Mesenchymal stem cell (in vitro differentiated cells and primary cell): ENCODE data around the gene SPATA31D4.

ENCODE experiments used
- DNase-seq: peaks from one replicate; pipeline ENCODE4 v3.0.0-alpha.2; 2013
- H2AFZ ChIP-seq: one replicate; pipeline ENCODE4 v1.6.1; 2013; ENCODE audit warnings: low read depth, mild to moderate bottlenecking, control low read depth, inconsistent platforms, low read length, moderate library complexity
- H2AK5ac ChIP-seq: 2 replicates; pipeline ENCODE4 v1.6.1; 2013; ENCODE audit warnings: low read length, moderate library complexity, mild to moderate bottlenecking, inconsistent platforms; ENCODE audit not compliant: severe bottlenecking
- H2BK120ac ChIP-seq: one replicate; pipeline ENCODE4 v1.6.1; 2013; ENCODE audit warnings: low read depth, mild to moderate bottlenecking, inconsistent platforms, low read length, moderate library complexity
- H2BK12ac ChIP-seq, 2 experiments: one replicate each; pipeline ENCODE4 v1.6.1; 2013; ENCODE audit warnings: inconsistent platforms in 2 of 2, low read length in 2 of 2, mild to moderate bottlenecking in 2 of 2, moderate library complexity in 2 of 2, control low read depth in 1 of 2
- H2BK15ac ChIP-seq: one replicate; pipeline ENCODE4 v1.6.1; 2013; ENCODE audit warnings: mild to moderate bottlenecking, low read depth, inconsistent platforms; ENCODE audit not compliant: poor library complexity, severe bottlenecking
- H2BK5ac ChIP-seq: 2 replicates; pipeline ENCODE4 v1.6.1; 2013; ENCODE audit warnings: low read depth, mild to moderate bottlenecking, low read length, control low read depth, inconsistent platforms; ENCODE audit not compliant: poor library complexity, severe bottlenecking
- H3K14ac ChIP-seq, 2 experiments: one replicate each; pipeline ENCODE4 v1.6.1; 2013; ENCODE audit warnings: inconsistent platforms in 2 of 2, low read length in 2 of 2, control low read depth in 1 of 2, mild to moderate bottlenecking in 1 of 2, moderate library complexity in 1 of 2
- H3K18ac ChIP-seq, 2 experiments: one replicate each; pipeline ENCODE4 v1.6.1; 2013; ENCODE audit warnings: inconsistent platforms in 2 of 2, low read length in 2 of 2, control low read depth in 1 of 2, low read depth in 1 of 2, mild to moderate bottlenecking in 1 of 2
- H3K23ac ChIP-seq, 2 experiments: one replicate each; pipeline ENCODE4 v1.6.1; 2013; ENCODE audit warnings: inconsistent platforms in 2 of 2, low read length in 2 of 2, mild to moderate bottlenecking in 2 of 2, moderate library complexity in 2 of 2, control low read depth in 1 of 2
- H3K27ac ChIP-seq: 2 replicates; pipeline ENCODE4 v1.5.1; 2013; ENCODE audit warnings: mild to moderate bottlenecking, moderate library complexity, low read length, control low read depth, inconsistent platforms; ENCODE audit not compliant: poor library complexity, severe bottlenecking
- H3K27me3 ChIP-seq, 2 experiments: 2 replicates each; pipeline versions ENCODE4 v1.6.1 to v1.7.0; 2013; ENCODE audit warnings: low read length in 2 of 2, mild to moderate bottlenecking in 2 of 2, moderate library complexity in 2 of 2, control low read depth in 1 of 2, inconsistent platforms in 1 of 2; ENCODE audit not compliant: control insufficient read depth in 1 of 2, insufficient read depth in 1 of 2
- H3K36me3 ChIP-seq, 2 experiments: 2 replicates each; pipeline versions ENCODE4 v1.6.1 to v1.7.0; 2013; ENCODE audit warnings: low read length in 2 of 2, control low read depth in 1 of 2, inconsistent platforms in 1 of 2, low read depth in 1 of 2, mild to moderate bottlenecking in 1 of 2; ENCODE audit not compliant: insufficient read depth in 2 of 2, control insufficient read depth in 1 of 2
- H3K4ac ChIP-seq, 2 experiments: one replicate each; pipeline ENCODE4 v1.6.1; 2013; ENCODE audit warnings: inconsistent platforms in 2 of 2, low read length in 2 of 2, mild to moderate bottlenecking in 2 of 2, moderate library complexity in 2 of 2, control low read depth in 1 of 2, low read depth in 1 of 2
- H3K4me1 ChIP-seq: 2 replicates; pipeline ENCODE4 v1.6.1; 2013; ENCODE audit warnings: low read depth, low read length, control low read depth; ENCODE audit not compliant: control insufficient read depth, insufficient read depth
- H3K4me2 ChIP-seq: 2 replicates; pipeline ENCODE4 v1.6.1; 2013; ENCODE audit warnings: low read length, mild to moderate bottlenecking, inconsistent platforms; ENCODE audit not compliant: poor library complexity, severe bottlenecking
- H3K4me3 ChIP-seq, 2 experiments: 2 replicates each; pipeline versions ENCODE4 v1.5.1 to v1.7.0; 2013; ENCODE audit warnings: low read length in 2 of 2, mild to moderate bottlenecking in 2 of 2, control low read depth in 1 of 2, low read depth in 1 of 2; ENCODE audit not compliant: insufficient read depth in 1 of 2
- H3K79me1 ChIP-seq: replicated peaks from 2 replicates; pipeline ENCODE4 v1.6.1; 2013; ENCODE audit warnings: mild to moderate bottlenecking, control low read depth, low read length, inconsistent platforms; ENCODE audit not compliant: poor library complexity, severe bottlenecking
- H3K9ac ChIP-seq: 2 replicates; pipeline ENCODE4 v1.7.0; 2013; ENCODE audit warnings: mild to moderate bottlenecking, low read length, moderate library complexity
- H3K9me3 ChIP-seq: 2 replicates; pipeline ENCODE4 v1.7.0; 2013; ENCODE audit warnings: mild to moderate bottlenecking, low read length; ENCODE audit not compliant: control insufficient read depth
- H4K8ac ChIP-seq: one replicate; pipeline ENCODE4 v1.6.1; 2013; ENCODE audit warnings: inconsistent platforms, mild to moderate bottlenecking, low read length, moderate library complexity
- H4K91ac ChIP-seq: one replicate; pipeline ENCODE4 v1.6.1; 2013; ENCODE audit warnings: mild to moderate bottlenecking, low read length, inconsistent platforms
- WGBS: methylation state at CpG from one replicate; pipeline ENCODE4 v1.1.7; 2013; ENCODE audit warnings: mixed read lengths; 5-methylcytosine and 5-hydroxymethylcytosine counted together

SPATA31D4 gene

GRCh38 chr9:81902626-81903025 is 25.6 kb upstream of the SPATA31D4 start:
- no peak overlapping the region for H3K4me3 ChIP-seq
- no peak for DNase-seq
- no peaks in the 10 kb centered on the region for H3K27me3 ChIP-seq
- no peak overlapping the region for H2BK15ac ChIP-seq
- no peak overlapping the region for H3K27ac ChIP-seq
- H4K8ac ChIP-seq = no peak overlapping the region
- H2BK120ac ChIP-seq = no peak overlapping the region
- H2AFZ ChIP-seq = no peak overlapping the region
- H3K4ac ChIP-seq = no peak overlapping the region
- no peak overlapping the region for H2BK5ac ChIP-seq
- no peak overlapping the region for H3K14ac ChIP-seq
- H3K9me3 ChIP-seq = no peaks in the 10 kb centered on the region
- no peak overlapping the region for H3K18ac ChIP-seq
- no peak overlapping the region for H4K91ac ChIP-seq
- H3K79me1 ChIP-seq = no peaks in the 10 kb centered on the region
- no peak overlapping the region for H3K4me2 ChIP-seq
- no peaks in the 10 kb centered on the region for H3K36me3 ChIP-seq
- no CpG with 5 or more reads among the region's 3 CpGs for WGBS
- no peak overlapping the region for H3K23ac ChIP-seq
- H2AK5ac ChIP-seq = no peak overlapping the region
- no peak overlapping the region for H2BK12ac ChIP-seq
- H3K4me1 ChIP-seq = no peaks in the 10 kb centered on the region
- peak overlapping the region; percentile 56 for H3K9ac ChIP-seq

- H3K4ac ChIP-seq = no peak overlapping the region
- H3K18ac ChIP-seq = no peak overlapping the region
- no peak overlapping the region for H4K91ac ChIP-seq
- no peaks in the 10 kb centered on the region for H3K79me1 ChIP-seq
- DNase-seq = no peak
- H4K8ac ChIP-seq = no peak overlapping the region
- no peaks in the 10 kb centered on the region for H3K4me1 ChIP-seq
- no peaks in the 10 kb centered on the region for H3K27me3 ChIP-seq
- no peak overlapping the region for H3K4me2 ChIP-seq
- H3K4me3 ChIP-seq = no peak overlapping the region
- no peak overlapping the region for H3K27ac ChIP-seq
- H3K9ac ChIP-seq = no peak overlapping the region
- H3K9me3 ChIP-seq = no peaks in the 10 kb centered on the region
- no peak overlapping the region for H2BK15ac ChIP-seq
- H2AFZ ChIP-seq = no peak overlapping the region
- H3K36me3 ChIP-seq = no peaks in the 10 kb centered on the region
- 94% methylated on average over 3 of the region's 3 CpGs for whole genome bisulfite sequencing
- H2BK120ac ChIP-seq = no peak overlapping the region
- H2AK5ac ChIP-seq = no peak overlapping the region
- H3K14ac ChIP-seq = no peak overlapping the region
- H2BK12ac ChIP-seq = no peak overlapping the region
- H3K23ac ChIP-seq = no peak overlapping the region
- H2BK5ac ChIP-seq = no peak overlapping the region
Measured at GRCh38 chr9:81906671-81907070, 21.6 kb upstream of the SPATA31D4 start.

- Histone ChIP-seq H3K9ac (no peak overlapping the region), H3K4me3 (no peak overlapping the region), H2BK15ac (no peak overlapping the region), H2BK12ac (no peak overlapping the region), H3K9me3 (no peaks in the 10 kb centered on the region), H3K27ac (no peak overlapping the region), H4K91ac (no peak overlapping the region), H3K4me2 (no peak overlapping the region), H3K4me1 (no peaks in the 10 kb centered on the region), H2BK5ac (no peak overlapping the region), H3K4ac (no peak overlapping the region), H4K8ac (no peak overlapping the region), H3K27me3 (no peaks in the 10 kb centered on the region), H2AFZ (no peak overlapping the region), H3K14ac (no peak overlapping the region), H3K36me3 (no peaks in the 10 kb centered on the region), H3K18ac (no peak overlapping the region), H3K79me1 (no peaks in the 10 kb centered on the region), H2AK5ac (no peak overlapping the region), H2BK120ac (no peak overlapping the region), H3K23ac (no peak overlapping the region)
- DNase-seq = no peak
- 100% methylated on average over 2 of the region's 6 CpGs for WGBS
Measured at GRCh38 chr9:81912135-81912534, 16.1 kb upstream of the SPATA31D4 start.

- Histone ChIP-seq H3K79me1 (no peaks in the 10 kb centered on the region), H3K4me2 (no peak overlapping the region), H3K4me1 (no peaks in the 10 kb centered on the region), H3K9me3 (no peaks in the 10 kb centered on the region), H3K9ac (no peak overlapping the region), H3K14ac (no peak overlapping the region), H2AK5ac (no peak overlapping the region), H2BK120ac (no peak overlapping the region), H3K23ac (no peak overlapping the region), H2AFZ (no peak overlapping the region), H4K91ac (no peak overlapping the region), H3K4me3 (no peak overlapping the region), H3K18ac (no peak overlapping the region), H2BK12ac (no peak overlapping the region), H3K4ac (no peak overlapping the region), H3K27ac (no peak overlapping the region), H3K36me3 (no peaks in the 10 kb centered on the region), H2BK15ac (no peak overlapping the region), H4K8ac (no peak overlapping the region), H3K27me3 (no peaks in the 10 kb centered on the region), H2BK5ac (no peak overlapping the region)
- WGBS = 94% methylated on average over 5 of the region's 5 CpGs
- DNase-seq = no peak
Measured at GRCh38 chr9:81915801-81916505, 12.3 kb upstream of the SPATA31D4 start.
